OCI-LY7 (cell line): ENCODE measurements around the gene ROR2. TPM values are rescaled to one million over a fixed set of nuclear protein-coding genes. Genes with fewer than 3 reads are reported as not detected.

Experiments used
- BruUV-seq: library from RNA; stranded (reverse); fragments of 400-500 nt; replicated peaks from 2 replicates; lab custom pipeline; 2021; lab: Mats Ljungman, UMichigan
- CTCF ChIA-PET: fragments of 300-600 bp; sonication (Branson Sonifier 250); formaldehyde crosslinking; loops from one replicate; lab custom pipeline; 2022; ENCODE audit warnings: antibody characterized with exemption; ENCODE audit not compliant: unreplicated experiment; lab: Charles Lee
- POLR2A ChIA-PET: fragments of 300-600 bp; sonication (Branson Sonifier 250); formaldehyde crosslinking; loops from one replicate; lab custom pipeline; 2022; ENCODE audit warnings: antibody characterized with exemption; lab: Charles Lee
- DNase-seq: peaks from one replicate; pipeline ENCODE4 v3.0.0-alpha.2; 2015; ENCODE audit warnings: low spot score
- H2AFZ ChIP-seq: fragments of 200-600 bp; sonication (generic), shearing (Covaris generic); 2 replicates; pipeline ENCODE4 v1.6.1; 2014; ENCODE audit warnings: mild to moderate bottlenecking, antibody characterized with exemption, low read length, moderate library complexity
- H3K27ac ChIP-seq: fragments of 200-600 bp; sonication (generic); 2 replicates; pipeline ENCODE4 v1.5.1; 2014; ENCODE audit warnings: mixed run types, low read depth, mild to moderate bottlenecking, moderate library complexity, low read length, inconsistent platforms; ENCODE audit not compliant: poor library complexity, severe bottlenecking
- H3K36me3 ChIP-seq: fragments of 200-600 bp; sonication (generic); 2 replicates; pipeline ENCODE4 v1.6.1; 2014; ENCODE audit warnings: mild to moderate bottlenecking, antibody characterized with exemption, low read length, moderate library complexity, mixed read lengths; ENCODE audit not compliant: insufficient read depth
- H3K4me1 ChIP-seq: fragments of 200-600 bp; sonication (generic); 2 replicates; pipeline ENCODE4 v1.5.1; 2014; ENCODE audit warnings: mild to moderate bottlenecking, low read length; ENCODE audit not compliant: insufficient read depth, poor library complexity, severe bottlenecking
- H3K4me2 ChIP-seq: fragments of 200-600 bp; sonication (generic); 2 replicates; pipeline ENCODE4 v1.6.1; 2014; ENCODE audit warnings: mild to moderate bottlenecking, low read length
- H3K4me3 ChIP-seq: fragments of 200-600 bp; sonication (generic); 2 replicates; pipeline ENCODE4 v1.5.1; 2014; ENCODE audit warnings: mild to moderate bottlenecking, low read depth, low read length; ENCODE audit not compliant: poor library complexity, severe bottlenecking
- H3K79me2 ChIP-seq: fragments of 200-600 bp; sonication (generic); 2 replicates; pipeline ENCODE4 v1.6.1; 2016; ENCODE audit warnings: low read depth, mild to moderate bottlenecking, low read length, moderate library complexity, mixed read lengths; ENCODE audit not compliant: insufficient read depth
- H3K9me2 ChIP-seq: fragments of 200-600 bp; sonication (generic); 2 replicates; pipeline ENCODE4 v1.6.1; 2016; ENCODE audit warnings: mild to moderate bottlenecking, low read length, mixed read lengths; ENCODE audit not compliant: insufficient read depth
- H3K9me3 ChIP-seq: fragments of 200-600 bp; sonication (generic); 2 replicates; pipeline ENCODE4 v1.6.1; 2014; ENCODE audit warnings: mild to moderate bottlenecking, mixed run types, low read length, mixed read lengths
- H4K20me1 ChIP-seq: fragments of 200-600 bp; sonication (generic); 2 replicates; pipeline ENCODE4 v1.6.1; 2014; ENCODE audit warnings: mild to moderate bottlenecking, antibody characterized with exemption, low read length, moderate library complexity, mixed read lengths; ENCODE audit not compliant: insufficient read depth
- EZH2phosphoT487 ChIP-seq: fragments of 200-600 bp; sonication (generic); IDR thresholded peaks from 2 replicates; pipeline ENCODE4 v1.6.1; 2018; ENCODE audit warnings: low read depth, borderline replicate concordance, mild to moderate bottlenecking, mixed run types, antibody characterized with exemption, low read length, moderate library complexity, mixed read lengths
- intact Hi-C: fragments of 100-400 bp; cut with micrococcal nuclease; formaldehyde crosslinking; loops from one replicate; pipeline ENCODE4 v1.10.0; 2022; ENCODE audit not compliant: unreplicated experiment
- total RNA-seq, 2 experiments: library from RNA; depleted of rRNA in 1 of 2; stranded (reverse); fragments of >200 nt in 1 of 2; shearing (Covaris generic) in 1 of 2; gene quantifications; 2 replicates each; pipeline ENCODE4 v1.2.3, GENCODE V29; 2014 to 2022
- TF ChIP-seq, protein P1 (sequence below): fragments of 200-600 bp; sonication (generic); conservative IDR thresholded peaks from 2 replicates; pipeline ENCODE4 v1.5.1; 2014; ENCODE audit warnings: mild to moderate bottlenecking, antibody characterized with exemption, low read length, moderate library complexity, mixed read lengths

The ROR2 gene
- total RNA-seq, 2 experiments from 2014 or later: 0.10 to 0.19 TPM

DNA sequence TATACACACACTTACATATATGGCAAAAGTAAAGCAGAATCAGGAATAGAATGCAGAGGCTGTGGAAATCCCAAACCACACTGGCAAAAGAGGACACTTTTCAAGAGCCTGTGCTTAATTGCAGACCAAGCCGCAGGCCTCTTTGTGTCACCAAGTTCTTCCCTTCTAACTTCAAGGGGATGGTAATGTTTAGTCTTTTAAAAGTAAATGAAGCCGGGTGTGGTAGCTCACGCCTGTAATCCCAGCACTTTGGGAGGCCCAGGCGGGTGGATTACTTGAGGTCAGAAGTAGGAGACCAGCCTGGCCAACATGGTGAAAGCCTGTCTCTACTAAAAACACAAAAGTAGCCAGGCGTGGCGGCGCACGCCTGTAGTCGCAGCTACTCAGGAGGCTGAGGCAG is 28.7 kb downstream of the ROR2 start:
- no peaks in the 10 kb centered on the region for H3K9me3 ChIP-seq
- H3K4me1 ChIP-seq: no peaks in the 10 kb centered on the region
- H3K36me3 ChIP-seq: no peaks in the 10 kb centered on the region
- no peaks in the 10 kb centered on the region for H4K20me1 ChIP-seq
- no peak for DNase-seq
- H3K79me2 ChIP-seq: no peaks in the 10 kb centered on the region
- H3K4me2 ChIP-seq: no peak overlapping the region
- no peak overlapping the region for H3K27ac ChIP-seq
- no peaks in the 10 kb centered on the region for H3K9me2 ChIP-seq
- BruUV-seq: no TSS peak
- ChIA-PET CTCF (no interaction called here), POLR2A (no interaction called here)
- TF ChIP-seq EZH2phosphoT487: no peak
- H3K4me3 ChIP-seq: no peak overlapping the region
- intact Hi-C loops: no loop called here
- no peak overlapping the region for H2AFZ ChIP-seq

DNA sequence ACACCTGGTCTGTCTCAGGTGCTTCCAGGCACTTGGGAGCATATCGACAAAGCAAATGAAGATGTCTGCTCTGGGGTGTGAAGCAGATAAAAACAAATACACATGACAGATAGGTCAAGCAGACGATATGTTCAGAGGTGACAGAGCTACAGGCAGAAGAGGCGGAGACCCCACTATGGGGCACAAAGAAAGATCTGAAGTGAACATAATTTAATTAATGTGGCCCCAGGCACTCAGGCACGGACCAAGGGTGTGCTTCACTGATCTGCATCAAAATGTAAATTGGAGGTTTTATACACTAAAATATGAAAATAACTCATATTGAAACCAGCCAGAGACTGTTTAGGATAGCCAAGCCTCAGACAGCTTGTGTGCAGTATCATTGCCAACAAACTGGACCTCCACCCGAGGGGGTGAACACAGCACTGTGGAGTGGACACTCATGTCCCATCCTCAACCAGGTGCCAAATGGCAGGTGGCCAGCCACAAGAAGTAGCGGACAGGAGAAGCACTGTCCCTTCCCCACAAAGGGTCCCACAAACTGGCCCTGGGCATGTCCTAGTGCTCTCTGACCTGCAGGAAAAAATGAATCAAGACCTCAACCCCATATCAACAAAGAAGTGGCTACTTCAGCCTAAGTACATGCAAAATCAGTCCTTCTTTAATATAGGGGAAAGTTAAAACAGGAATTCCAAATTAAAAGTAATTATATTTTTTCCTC is 29.2 kb downstream of the ROR2 start:
- Histone ChIP-seq H3K9me3 (no peaks in the 10 kb centered on the region), H3K4me1 (no peaks in the 10 kb centered on the region), H4K20me1 (no peaks in the 10 kb centered on the region), H3K27ac (no peak overlapping the region), H3K4me2 (no peak overlapping the region), H3K79me2 (no peaks in the 10 kb centered on the region), H3K36me3 (no peaks in the 10 kb centered on the region), H3K4me3 (no peak overlapping the region), H3K9me2 (no peaks in the 10 kb centered on the region), H2AFZ (no peak overlapping the region)
- POLR2A ChIA-PET: no interaction called here
- intact Hi-C loops: no loop called here
- TF ChIP-seq, protein P1, sequence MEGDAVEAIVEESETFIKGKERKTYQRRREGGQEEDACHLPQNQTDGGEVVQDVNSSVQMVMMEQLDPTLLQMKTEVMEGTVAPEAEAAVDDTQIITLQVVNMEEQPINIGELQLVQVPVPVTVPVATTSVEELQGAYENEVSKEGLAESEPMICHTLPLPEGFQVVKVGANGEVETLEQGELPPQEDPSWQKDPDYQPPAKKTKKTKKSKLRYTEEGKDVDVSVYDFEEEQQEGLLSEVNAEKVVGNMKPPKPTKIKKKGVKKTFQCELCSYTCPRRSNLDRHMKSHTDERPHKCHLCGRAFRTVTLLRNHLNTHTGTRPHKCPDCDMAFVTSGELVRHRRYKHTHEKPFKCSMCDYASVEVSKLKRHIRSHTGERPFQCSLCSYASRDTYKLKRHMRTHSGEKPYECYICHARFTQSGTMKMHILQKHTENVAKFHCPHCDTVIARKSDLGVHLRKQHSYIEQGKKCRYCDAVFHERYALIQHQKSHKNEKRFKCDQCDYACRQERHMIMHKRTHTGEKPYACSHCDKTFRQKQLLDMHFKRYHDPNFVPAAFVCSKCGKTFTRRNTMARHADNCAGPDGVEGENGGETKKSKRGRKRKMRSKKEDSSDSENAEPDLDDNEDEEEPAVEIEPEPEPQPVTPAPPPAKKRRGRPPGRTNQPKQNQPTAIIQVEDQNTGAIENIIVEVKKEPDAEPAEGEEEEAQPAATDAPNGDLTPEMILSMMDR: no peak
- TF ChIP-seq EZH2phosphoT487: no peak
- no TSS peak for BruUV-seq
- no peak for DNase-seq
- CTCF ChIA-PET: no interaction called here

DNA sequence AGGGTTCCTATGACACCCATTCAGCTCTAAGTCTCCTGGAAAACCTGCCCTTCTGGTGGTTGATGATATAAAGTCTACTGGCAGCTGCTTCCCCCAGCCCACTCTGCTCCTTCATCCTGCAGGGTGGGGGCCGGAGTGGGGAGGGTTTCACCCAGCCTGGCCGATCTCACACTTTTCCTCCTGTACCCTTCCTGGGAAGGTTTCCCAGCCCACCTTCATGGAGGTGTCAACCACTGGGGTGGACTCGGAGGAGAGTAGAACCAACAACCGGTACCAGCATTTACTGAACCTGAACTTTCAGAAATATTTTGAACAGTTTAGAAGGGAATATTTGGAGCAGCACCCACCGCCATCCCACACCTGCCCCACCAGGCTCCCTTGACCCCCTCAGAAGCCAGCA is 30.4 kb downstream of the ROR2 start:
- Histone ChIP-seq H3K9me2 (no peaks in the 10 kb centered on the region), H3K9me3 (no peaks in the 10 kb centered on the region), H2AFZ (no peak overlapping the region), H3K27ac (no peak overlapping the region), H3K4me2 (no peak overlapping the region), H4K20me1 (no peaks in the 10 kb centered on the region), H3K4me3 (no peak overlapping the region), H3K36me3 (no peaks in the 10 kb centered on the region), H3K79me2 (no peaks in the 10 kb centered on the region), H3K4me1 (no peaks in the 10 kb centered on the region)
- intact Hi-C loops: loop anchor here (10.0 kb wide), 1 partner anchor 75 kb away; no protein-coding TSS in a partner anchor
- TF ChIP-seq EZH2phosphoT487: no peak
- TF ChIP-seq, protein P1: no peak
- ChIA-PET CTCF (no interaction called here), POLR2A (no interaction called here)
- BruUV-seq: no TSS peak
- DNase-seq: no peak
